HepG2 (cell line): ENCODE results near the gene ERFL. TPM values are rescaled to one million over a fixed set of nuclear protein-coding genes. Genes with fewer than 3 reads are reported as not detected.

Experiments used
- ATAC-seq: fragments of 200-7000 bp; cut with Tn5 transposase; 3 replicates; pipeline ENCODE4 v1.9.1; 2020; ENCODE audit warnings: mild to moderate bottlenecking, moderate library complexity
- BruUV-seq: library from RNA; stranded (reverse); fragments of 400-500 nt; replicated peaks from 2 replicates; lab custom pipeline; 2021; lab: Mats Ljungman, UMichigan
- CTCF ChIA-PET: fragments of 300-600 bp; formaldehyde crosslinking; extraction: SDS; loops from one replicate; lab custom pipeline; 2021; ENCODE audit warnings: low total read pairs, inconsistent platforms, low intra/inter-chr PET ratio; lab: Yijun Ruan, JAX
- POLR2A ChIA-PET: fragments of 350-600 bp; sonication (Branson Sonifier 250); formaldehyde crosslinking; loops from one replicate; lab custom pipeline; 2020; ENCODE audit warnings: antibody characterized with exemption, inconsistent platforms; lab: Yijun Ruan, JAX
- DNase-seq: peaks from one replicate; pipeline ENCODE4 v3.0.0-alpha.2; 2015; ENCODE audit warnings: low spot score
- FAIRE-seq: peaks from 3 replicates; lab custom pipeline; 2011; peaks lifted over from hg19 to GRCh38; lab: Jason Lieb, UNC
- H2AFZ ChIP-seq: one replicate; pipeline ENCODE4 v1.6.1; 2011; ENCODE audit warnings: low read length, inconsistent platforms
- H3K27ac ChIP-seq: fragments of 300-600 bp; 3 replicates; pipeline ENCODE4 v1.8.0; 2011; ENCODE audit warnings: mixed run types, mild to moderate bottlenecking, mixed read lengths, low read length, inconsistent platforms; ENCODE audit not compliant: insufficient read depth; ENCODE audit errors: extremely low read length
- H3K27me3 ChIP-seq, 2 experiments: fragments of 200-600 bp in 1 of 2; 2 replicates in 1 of 2; 3 replicates in 1 of 2; pipeline versions ENCODE4 v1.6.0 to v1.8.0; 2011; ENCODE audit warnings: low read length in 2 of 2, mild to moderate bottlenecking in 2 of 2, moderate library complexity in 2 of 2, inconsistent platforms in 1 of 2; ENCODE audit not compliant: insufficient read depth in 2 of 2, control insufficient read depth in 1 of 2
- H3K36me3 ChIP-seq, 2 experiments: fragments of 200-600 bp in 1 of 2; replicated peaks in 1 of 2; 2 replicates in 1 of 2; 3 replicates in 1 of 2; pipeline versions ENCODE4 v1.5.1 to v1.8.0; 2011; ENCODE audit warnings: low read length in 2 of 2, inconsistent platforms in 1 of 2; ENCODE audit not compliant: insufficient read depth in 2 of 2, control insufficient read depth in 1 of 2
- H3K4me1 ChIP-seq: 2 replicates; pipeline ENCODE4 v1.5.1; 2012; ENCODE audit warnings: low read length, inconsistent platforms; ENCODE audit not compliant: insufficient read depth
- H3K4me2 ChIP-seq: 2 replicates; pipeline ENCODE4 v1.6.0; 2011; ENCODE audit warnings: low read depth, low read length, inconsistent platforms
- H3K4me3 ChIP-seq, 3 experiments: fragments of 200-600 bp in 1 of 3; sonication (generic), shearing (Covaris generic) in 1 of 3; replicated peaks in 1 of 3; 2 replicates each; pipeline ENCODE4 v1.5.1; 2011 to 2016; ENCODE audit warnings: low read length in 3 of 3, inconsistent platforms in 2 of 3, low read depth in 2 of 3, mild to moderate bottlenecking in 2 of 3, control low read depth in 1 of 3, mixed read lengths in 1 of 3; ENCODE audit not compliant: insufficient read depth in 1 of 3
- H3K79me2 ChIP-seq: one replicate; pipeline ENCODE4 v1.6.1; 2011; ENCODE audit warnings: low read length, inconsistent platforms; ENCODE audit not compliant: insufficient read depth
- H3K9ac ChIP-seq: 2 replicates; pipeline ENCODE4 v1.6.0; 2011; ENCODE audit warnings: mild to moderate bottlenecking, low read depth, low read length, inconsistent platforms; ENCODE audit not compliant: insufficient read depth
- H3K9me3 ChIP-seq: 2 replicates; pipeline ENCODE4 v1.5.1; 2012; ENCODE audit warnings: mild to moderate bottlenecking, low read length
- H4K20me1 ChIP-seq: 2 replicates; pipeline ENCODE4 v1.6.0; 2011; ENCODE audit warnings: inconsistent platforms, mild to moderate bottlenecking, low read length, moderate library complexity; ENCODE audit not compliant: insufficient read depth
- HNRNPUL1 ChIP-seq: fragments of 200-400 bp; formaldehyde crosslinking; IDR thresholded peaks from 2 replicates; pipeline ENCODE4 v1.6.1; 2017; ENCODE audit warnings: low read depth, mild to moderate bottlenecking, low read length, moderate library complexity
- IRF2 ChIP-seq: IDR thresholded peaks from 2 replicates; pipeline ENCODE4 v1.6.1; 2018; ENCODE audit warnings: missing genetic modification reagents, missing compliant biosample characterization
- ZFP36 ChIP-seq: fragments of 150-350 bp; IDR thresholded peaks from 2 replicates; pipeline ENCODE4 v1.6.1; 2018; ENCODE audit warnings: borderline replicate concordance, low read length, low read depth; ENCODE audit not compliant: partially characterized antibody
- ZNF274 ChIP-seq: sonication (generic); formaldehyde crosslinking; IDR thresholded peaks from 2 replicates; pipeline ENCODE4 v1.5.1; 2020; ENCODE audit warnings: mild to moderate bottlenecking, missing genetic modification reagents
- ZNF280D ChIP-seq: sonication (generic); formaldehyde crosslinking; IDR thresholded peaks from 2 replicates; pipeline ENCODE4 v1.5.1; 2020; ENCODE audit warnings: mild to moderate bottlenecking, missing genetic modification reagents
- ZNF414 ChIP-seq: sonication (generic); formaldehyde crosslinking; IDR thresholded peaks from 2 replicates; pipeline ENCODE4 v1.5.0; 2020; ENCODE audit warnings: missing genetic modification reagents
- ZNF678 ChIP-seq: sonication (generic); formaldehyde crosslinking; IDR thresholded peaks from 2 replicates; pipeline ENCODE4 v1.4.0; 2020; ENCODE audit warnings: mild to moderate bottlenecking, missing genetic modification reagents
- ZZZ3 ChIP-seq: sonication (generic); formaldehyde crosslinking; IDR thresholded peaks from 2 replicates; pipeline ENCODE4 v1.4.0; 2020; ENCODE audit warnings: missing genetic modification reagents, mild to moderate bottlenecking, borderline replicate concordance
- WGBS: methylation state at CpG from one replicate; pipeline ENCODE4 v1.1.6; 2017; ENCODE audit warnings: low lambda C conversion rate; 5-methylcytosine and 5-hydroxymethylcytosine counted together
- in situ Hi-C: cut with HindIII; loops from 2 replicates; pipeline ENCODE4 v1.10.0; 2017; ENCODE audit warnings: low pct_unique_long_range_greater_than_20kb; ENCODE audit not compliant: extremely low pct_ligation_motif_present
- intact Hi-C: fragments of 100-400 bp; cut with micrococcal nuclease; formaldehyde crosslinking; loops from one replicate; pipeline ENCODE4 v1.10.0; 2022; ENCODE audit not compliant: unreplicated experiment
- polyA plus RNA-seq, 8 experiments: library from polyadenylated mRNA; depleted of rRNA in 3 of 8; stranded (reverse) in 7 of 8; unstranded in 1 of 8; fragments of >200 nt; fragmentation: Illumina TruSeq in 4 of 8; extraction: Trizol in 4 of 8; gene quantifications; 2 replicates each; pipeline versions ENCODE4 v1.2.1 to v1.2.3, GENCODE V29; 2011 to 2016; ENCODE audit warnings: low read depth in 4 of 8, missing spikeins in 1 of 8, mixed read lengths in 1 of 8; ENCODE audit not compliant: insufficient read depth in 1 of 8
- total RNA-seq, 5 experiments: library from RNA; depleted of rRNA; stranded (reverse); fragments of >200 nt; fragmentation: Illumina TruSeq; extraction: Trizol; gene quantifications; 2 replicates each; pipeline ENCODE4 v1.2.3, GENCODE V29; 2016; ENCODE audit warnings: low read depth in 1 of 5
- TF ChIP-seq, protein P1 (sequence below), 2 experiments: fragments of 450-650 bp in 1 of 2; sonication (generic) in 1 of 2; formaldehyde crosslinking in 1 of 2; IDR thresholded peaks; 2 replicates each; pipeline versions ENCODE4 v1.6.1 to v1.8.0; 2016 to 2022; ENCODE audit warnings: antibody characterized with exemption in 1 of 2, mild to moderate bottlenecking in 1 of 2, missing genetic modification reagents in 1 of 2

Gene ERFL
- total and polyA plus RNA-seq, 2 of the 13 experiments (the other 11 are each of a cell fraction or from before 2014, with no cell fraction given): not detected

DNA sequence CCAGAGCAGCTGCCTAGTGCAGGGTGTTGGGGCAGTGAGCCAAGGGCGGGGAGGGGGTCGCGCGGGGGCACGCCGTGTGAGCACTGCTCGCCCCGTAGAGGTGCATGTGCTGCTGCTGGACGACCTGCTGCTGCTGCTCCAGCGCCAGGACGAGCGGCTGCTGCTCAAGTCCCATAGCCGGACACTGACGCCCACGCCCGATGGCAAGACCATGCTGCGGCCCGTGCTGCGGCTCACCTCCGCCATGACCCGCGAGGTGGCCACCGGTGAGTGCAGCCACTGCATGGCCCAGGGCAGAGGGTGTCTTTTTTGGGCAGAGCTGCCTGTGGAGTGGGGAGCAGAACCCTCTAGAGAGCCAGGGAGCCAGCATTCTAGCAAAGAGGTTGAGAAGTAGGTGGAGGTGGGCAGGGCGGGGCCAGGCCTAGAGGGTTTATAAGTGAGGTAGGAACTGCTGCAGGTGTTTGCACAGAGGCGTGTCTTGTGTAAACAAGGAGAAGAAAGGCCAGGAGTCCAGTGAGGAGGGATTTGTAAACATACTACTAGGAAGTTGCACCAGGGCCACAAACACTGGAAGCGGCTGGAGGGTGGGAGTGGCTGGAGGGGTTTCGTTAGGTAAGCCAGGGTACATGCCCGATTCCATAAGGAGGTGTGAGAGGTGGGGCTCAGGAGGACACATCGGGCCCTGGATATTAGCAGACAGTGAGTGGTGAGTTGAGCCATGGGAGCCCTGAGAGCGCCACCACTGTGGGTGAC is 24.0 kb downstream of the ERFL start:
- in situ Hi-C loops (no loop called here), intact Hi-C loops (no loop called here)
- POLR2A ChIA-PET: no interaction called here
- Histone ChIP-seq H2AFZ (no peak overlapping the region), H3K4me2 (peak overlapping the region; percentile 61), H3K4me3 (peak overlapping the region in 1 of 3 experiments; percentile 31; a peak in 1 of 6 replicates), H3K36me3 (peaks cover 27 to 53% of the 10 kb centered on the region in 2 experiments; a peak in 4 of 5 replicates), H4K20me1 (0 out of 2 replicates have a peak, but pooled peaks cover 3% of the 10 kb centered on the region), H3K4me1 (peaks cover 24% of the 10 kb centered on the region), H3K27me3 (no peaks in the 10 kb centered on the region), H3K9ac (no peak overlapping the region), H3K9me3 (no peaks in the 10 kb centered on the region), H3K79me2 (no peaks in the 10 kb centered on the region), H3K27ac (peak overlapping the region; percentile 15)
- peak; percentile 79 for ATAC-seq
- CTCF ChIA-PET: interaction anchor here (0.6 kb wide), 1 partner anchor 16 kb away, joined by 3 read pairs; no protein-coding TSS in a partner anchor
- FAIRE-seq: peak; percentile 92
- peak; percentile 92 for DNase-seq
- WGBS: 12% methylated on average over 7 of the region's 30 CpGs
- BruUV-seq: no TSS peak
- no peak for TF ChIP-seq ZNF678 (CRISPR knock-in tag)
- no peak for TF ChIP-seq IRF2 (CRISPR knock-in tag)
- TF ChIP-seq HNRNPUL1: no peak
- no peak for TF ChIP-seq ZNF280D (CRISPR knock-in tag)
- TF ChIP-seq ZNF414 (CRISPR knock-in tag): no peak
- peak; percentile 11 for TF ChIP-seq ZFP36
- TF ChIP-seq, protein P1, sequence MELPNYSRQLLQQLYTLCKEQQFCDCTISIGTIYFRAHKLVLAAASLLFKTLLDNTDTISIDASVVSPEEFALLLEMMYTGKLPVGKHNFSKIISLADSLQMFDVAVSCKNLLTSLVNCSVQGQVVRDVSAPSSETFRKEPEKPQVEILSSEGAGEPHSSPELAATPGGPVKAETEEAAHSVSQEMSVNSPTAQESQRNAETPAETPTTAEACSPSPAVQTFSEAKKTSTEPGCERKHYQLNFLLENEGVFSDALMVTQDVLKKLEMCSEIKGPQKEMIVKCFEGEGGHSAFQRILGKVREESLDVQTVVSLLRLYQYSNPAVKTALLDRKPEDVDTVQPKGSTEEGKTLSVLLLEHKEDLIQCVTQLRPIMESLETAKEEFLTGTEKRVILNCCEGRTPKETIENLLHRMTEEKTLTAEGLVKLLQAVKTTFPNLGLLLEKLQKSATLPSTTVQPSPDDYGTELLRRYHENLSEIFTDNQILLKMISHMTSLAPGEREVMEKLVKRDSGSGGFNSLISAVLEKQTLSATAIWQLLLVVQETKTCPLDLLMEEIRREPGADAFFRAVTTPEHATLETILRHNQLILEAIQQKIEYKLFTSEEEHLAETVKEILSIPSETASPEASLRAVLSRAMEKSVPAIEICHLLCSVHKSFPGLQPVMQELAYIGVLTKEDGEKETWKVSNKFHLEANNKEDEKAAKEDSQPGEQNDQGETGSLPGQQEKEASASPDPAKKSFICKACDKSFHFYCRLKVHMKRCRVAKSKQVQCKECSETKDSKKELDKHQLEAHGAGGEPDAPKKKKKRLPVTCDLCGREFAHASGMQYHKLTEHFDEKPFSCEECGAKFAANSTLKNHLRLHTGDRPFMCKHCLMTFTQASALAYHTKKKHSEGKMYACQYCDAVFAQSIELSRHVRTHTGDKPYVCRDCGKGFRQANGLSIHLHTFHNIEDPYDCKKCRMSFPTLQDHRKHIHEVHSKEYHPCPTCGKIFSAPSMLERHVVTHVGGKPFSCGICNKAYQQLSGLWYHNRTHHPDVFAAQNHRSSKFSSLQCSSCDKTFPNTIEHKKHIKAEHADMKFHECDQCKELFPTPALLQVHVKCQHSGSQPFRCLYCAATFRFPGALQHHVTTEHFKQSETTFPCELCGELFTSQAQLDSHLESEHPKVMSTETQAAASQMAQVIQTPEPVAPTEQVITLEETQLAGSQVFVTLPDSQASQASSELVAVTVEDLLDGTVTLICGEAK (IDR thresholded peaks at IDR 0.05): no peak
- TF ChIP-seq, protein P1 (CRISPR knock-in tag; IDR thresholded peaks at IDR 0.05): no peak
- TF ChIP-seq ZNF274 (CRISPR knock-in tag): no peak
- no peak for TF ChIP-seq ZZZ3 (CRISPR knock-in tag)
